Measurements from ENCODE around the gene DNM3. TPM values are rescaled to one million over a fixed set of nuclear protein-coding genes. Genes with fewer than 3 reads are reported as not detected.

DNM3 gene
- total and polyA plus RNA-seq, 10 of the 15 experiments (the other 5 are each of a cell fraction or from before 2014, with no cell fraction given) = 0.03 to 1.5 (median 0.08) TPM; not detected in 3

DNA sequence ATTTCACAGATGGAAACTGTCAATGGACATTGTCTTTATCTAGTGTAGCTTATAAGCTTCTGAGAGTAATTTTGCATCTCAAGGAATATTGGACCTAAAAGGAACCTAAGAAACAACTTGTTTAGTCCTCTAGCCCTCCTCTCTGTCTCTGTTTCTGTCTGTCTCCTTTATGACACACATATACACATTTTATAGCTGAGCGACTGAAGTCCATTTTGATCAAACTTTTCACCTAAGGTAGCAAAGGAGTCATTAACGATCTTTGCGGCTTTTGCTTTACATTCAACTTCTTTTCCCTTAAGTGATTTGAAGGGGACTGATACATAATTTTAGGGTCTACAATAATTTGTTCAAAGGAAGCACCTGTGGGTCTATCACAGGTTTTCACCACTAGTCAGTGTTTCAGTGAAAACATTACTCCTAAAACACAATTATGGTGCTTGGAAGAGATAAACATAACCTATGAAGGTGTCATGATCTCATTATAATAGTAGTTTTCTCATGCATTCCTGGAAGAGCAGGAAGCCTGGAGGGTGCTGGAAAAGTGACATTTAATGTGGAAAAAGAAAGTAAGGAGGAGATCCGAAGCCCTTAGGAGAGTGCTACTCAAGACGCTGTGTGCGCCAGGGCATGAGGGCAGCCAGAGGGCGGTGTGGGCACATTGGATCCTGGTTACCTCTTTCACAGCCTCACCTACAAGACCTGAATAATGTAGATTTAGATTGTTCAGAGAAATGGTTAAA, 248.6 kb downstream of the DNM3 start (continued):
- TF ChIP-seq, protein P1, sequence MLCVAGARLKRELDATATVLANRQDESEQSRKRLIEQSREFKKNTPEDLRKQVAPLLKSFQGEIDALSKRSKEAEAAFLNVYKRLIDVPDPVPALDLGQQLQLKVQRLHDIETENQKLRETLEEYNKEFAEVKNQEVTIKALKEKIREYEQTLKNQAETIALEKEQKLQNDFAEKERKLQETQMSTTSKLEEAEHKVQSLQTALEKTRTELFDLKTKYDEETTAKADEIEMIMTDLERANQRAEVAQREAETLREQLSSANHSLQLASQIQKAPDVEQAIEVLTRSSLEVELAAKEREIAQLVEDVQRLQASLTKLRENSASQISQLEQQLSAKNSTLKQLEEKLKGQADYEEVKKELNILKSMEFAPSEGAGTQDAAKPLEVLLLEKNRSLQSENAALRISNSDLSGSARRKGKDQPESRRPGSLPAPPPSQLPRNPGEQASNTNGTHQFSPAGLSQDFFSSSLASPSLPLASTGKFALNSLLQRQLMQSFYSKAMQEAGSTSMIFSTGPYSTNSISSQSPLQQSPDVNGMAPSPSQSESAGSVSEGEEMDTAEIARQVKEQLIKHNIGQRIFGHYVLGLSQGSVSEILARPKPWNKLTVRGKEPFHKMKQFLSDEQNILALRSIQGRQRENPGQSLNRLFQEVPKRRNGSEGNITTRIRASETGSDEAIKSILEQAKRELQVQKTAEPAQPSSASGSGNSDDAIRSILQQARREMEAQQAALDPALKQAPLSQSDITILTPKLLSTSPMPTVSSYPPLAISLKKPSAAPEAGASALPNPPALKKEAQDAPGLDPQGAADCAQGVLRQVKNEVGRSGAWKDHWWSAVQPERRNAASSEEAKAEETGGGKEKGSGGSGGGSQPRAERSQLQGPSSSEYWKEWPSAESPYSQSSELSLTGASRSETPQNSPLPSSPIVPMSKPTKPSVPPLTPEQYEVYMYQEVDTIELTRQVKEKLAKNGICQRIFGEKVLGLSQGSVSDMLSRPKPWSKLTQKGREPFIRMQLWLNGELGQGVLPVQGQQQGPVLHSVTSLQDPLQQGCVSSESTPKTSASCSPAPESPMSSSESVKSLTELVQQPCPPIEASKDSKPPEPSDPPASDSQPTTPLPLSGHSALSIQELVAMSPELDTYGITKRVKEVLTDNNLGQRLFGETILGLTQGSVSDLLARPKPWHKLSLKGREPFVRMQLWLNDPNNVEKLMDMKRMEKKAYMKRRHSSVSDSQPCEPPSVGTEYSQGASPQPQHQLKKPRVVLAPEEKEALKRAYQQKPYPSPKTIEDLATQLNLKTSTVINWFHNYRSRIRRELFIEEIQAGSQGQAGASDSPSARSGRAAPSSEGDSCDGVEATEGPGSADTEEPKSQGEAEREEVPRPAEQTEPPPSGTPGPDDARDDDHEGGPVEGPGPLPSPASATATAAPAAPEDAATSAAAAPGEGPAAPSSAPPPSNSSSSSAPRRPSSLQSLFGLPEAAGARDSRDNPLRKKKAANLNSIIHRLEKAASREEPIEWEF (IDR thresholded peaks at IDR 0.05; ENCODE audit: insufficient replicate concordance, low read depth, low read length) = no peak

- Histone ChIP-seq H3K9me3 (replicated peaks; ENCODE audit: control insufficient read depth, insufficient read depth, low read length) (peaks cover 1% of the 10 kb centered on the region; the same call in 1 of the 3 replicates), H2AFZ (ENCODE audit: control insufficient read depth, low read depth, low read length) (no peak overlapping the region), H3K79me2 (ENCODE audit: control insufficient read depth, insufficient read depth, low read length) (no peaks in the 10 kb centered on the region), H3K4me3 (no peak overlapping the region), H4K20me1 (ENCODE audit: control insufficient read depth, insufficient read depth) (no peaks in the 10 kb centered on the region), H3K4me1 (ENCODE audit: control insufficient read depth, insufficient read depth, low read length) (no peaks in the 10 kb centered on the region), H3K27me3 (replicated peaks in 1 of 2; ENCODE audit: control insufficient read depth in 2 of 2, insufficient read depth in 2 of 2, low read length in 1 of 2) (no peaks in the 10 kb centered on the region), H3K9ac (ENCODE audit: control insufficient read depth, insufficient read depth, low read length) (no peak overlapping the region), H3K36me3 (ENCODE audit: control insufficient read depth in 2 of 2, insufficient read depth in 2 of 2, low read length in 1 of 2) (no peaks in the 10 kb centered on the region), H3K4me2 (ENCODE audit: control insufficient read depth, insufficient read depth) (no peak overlapping the region), H3K27ac (ENCODE audit: control insufficient read depth, insufficient read depth) (no peak overlapping the region)
- ChIA-PET RAD21 (ENCODE audit: unreplicated experiment) (interaction anchor here (0.7 to 3.4 kb wide), 18 partner anchors 21 to 353 kb away, joined by 3 to 60 read pairs (median 4); partner anchors contain the start of gene PIGC), SMC1A (ENCODE audit: uncharacterized antibody, unreplicated experiment) (interaction anchor here (0.6 to 5.2 kb wide), 39 partner anchors 27 to 442 kb away, joined by 3 to 113 read pairs (median 4); partner anchors contain the start of genes C1orf105 and PIGC), POLR2A (no interaction called here), CTCF (interaction anchor here (0.6 to 2.9 kb wide), 28 partner anchors 9 to 361 kb away, joined by 3 to 71 read pairs (median 4); partner anchors contain the start of genes C1orf105 and PIGC)
- in situ Hi-C loops (cut with MboI) (no loop called here), intact Hi-C loops (cut with micrococcal nuclease; ENCODE audit: unreplicated experiment) (loop anchor here (1.0 to 10.0 kb wide), 8 partner anchors 88 to 354 kb away; partner anchors contain the start of gene PIGC)
- no TSS peak for BruUV-seq (replicated peaks)
- WGBS (ENCODE audit: insufficient coverage, insufficient replicate concordance, low lambda C conversion rate, missing lambda C conversion rate) = 0% methylated on average over 1 of the region's 1 CpG
- DNase-seq (ENCODE audit: low read depth, low spot score) (no peak), FAIRE-seq (no peak), ATAC-seq (no peak; the same call in 2 of the 3 replicates)
- TF ChIP-seq STAT1 (conservative IDR thresholded peaks at IDR 0.05) = no peak
- TF ChIP-seq SKIL (IDR thresholded peaks at IDR 0.05; ENCODE audit: low read depth, poor library complexity, severe bottlenecking) = no peak
- no peak for TF ChIP-seq NFXL1 (IDR thresholded peaks at IDR 0.05; ENCODE audit: borderline replicate concordance)
- no peak for TF ChIP-seq NFYB (IDR thresholded peaks at IDR 0.05; ENCODE audit: insufficient read depth, low read depth, low read length)
- TF ChIP-seq, protein P2, sequence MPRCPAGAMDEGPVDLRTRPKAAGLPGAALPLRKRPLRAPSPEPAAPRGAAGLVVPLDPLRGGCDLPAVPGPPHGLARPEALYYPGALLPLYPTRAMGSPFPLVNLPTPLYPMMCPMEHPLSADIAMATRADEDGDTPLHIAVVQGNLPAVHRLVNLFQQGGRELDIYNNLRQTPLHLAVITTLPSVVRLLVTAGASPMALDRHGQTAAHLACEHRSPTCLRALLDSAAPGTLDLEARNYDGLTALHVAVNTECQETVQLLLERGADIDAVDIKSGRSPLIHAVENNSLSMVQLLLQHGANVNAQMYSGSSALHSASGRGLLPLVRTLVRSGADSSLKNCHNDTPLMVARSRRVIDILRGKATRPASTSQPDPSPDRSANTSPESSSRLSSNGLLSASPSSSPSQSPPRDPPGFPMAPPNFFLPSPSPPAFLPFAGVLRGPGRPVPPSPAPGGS (IDR thresholded peaks at IDR 0.05; ENCODE audit: borderline replicate concordance, insufficient read depth, low read depth, low read length, poor library complexity, severe bottlenecking) = no peak
- no peak for TF ChIP-seq ZNF207 (IDR thresholded peaks at IDR 0.05; ENCODE audit: borderline replicate concordance)
These were observed 249.2 kb downstream of the DNM3 start for GRCh38 chr1:172090511-172090817.

All from GM12878 (cell line).